Gastroesophageal sphincter (tissue), 3 donors: ENCODE measurements around the gene MON1A.

Source experiments
- CTCF ChIP-seq, 4 experiments: fragments of 200-600 bp in 2 of 4; fragments of 450-650 bp in 2 of 4; sonication (generic) in 1 of 4; IDR thresholded peaks; one replicate each; pipeline ENCODE4 v1.5.1; 2017 to 2019; ENCODE audit warnings: antibody characterized with exemption in 4 of 4, mild to moderate bottlenecking in 2 of 4, moderate library complexity in 2 of 4
- EP300 ChIP-seq: sonication (generic); formaldehyde crosslinking; IDR thresholded peaks from one replicate; pipeline ENCODE4 v1.6.1; 2017; ENCODE audit warnings: antibody characterized with exemption, mild to moderate bottlenecking
- POLR2A ChIP-seq, 2 donors: fragments of 450-650 bp; IDR thresholded peaks; one replicate each; pipeline ENCODE4 v1.6.1; 2017; ENCODE audit warnings: antibody characterized with exemption in 2 of 2, mild to moderate bottlenecking in 2 of 2, moderate library complexity in 1 of 2
- POLR2AphosphoS5 ChIP-seq: sonication (generic); formaldehyde crosslinking; IDR thresholded peaks from one replicate; pipeline ENCODE4 v1.6.1; 2017; ENCODE audit warnings: antibody characterized with exemption

- no peak for TF ChIP-seq POLR2A (IDR thresholded peaks at IDR 0.05)
- no peak for TF ChIP-seq POLR2AphosphoS5
- TF ChIP-seq CTCF (IDR thresholded peaks at IDR 0.05) = no peak
- TF ChIP-seq EP300 = no peak
Observed at GRCh38 chr3:49872801-49873281, 56.8 kb downstream of the MON1A start.
